CD14-positive monocyte (primary cell): Measurements from ENCODE around the gene GRID1. TPM values are rescaled to one million over a fixed set of nuclear protein-coding genes. Genes with fewer than 3 reads are reported as not detected.

Experiments
- DNase-seq, 3 donors: peaks; one replicate each; pipeline ENCODE4 v3.0.0-alpha.2; 2011 to 2022
- H2AFZ ChIP-seq: 2 replicates; pipeline ENCODE4 v1.6.0; 2012; ENCODE audit warnings: mild to moderate bottlenecking, low read depth, low read length, inconsistent platforms; ENCODE audit not compliant: insufficient read depth, poor library complexity, severe bottlenecking
- H3K27ac ChIP-seq, 2 donors: 1 replicate in 1 of 2; 2 replicates in 1 of 2; pipeline ENCODE4 v1.5.1; 2012 to 2013; ENCODE audit warnings: low read length in 2 of 2, control low read depth in 1 of 2, inconsistent platforms in 1 of 2, low read depth in 1 of 2, mild to moderate bottlenecking in 1 of 2
- H3K27me3 ChIP-seq, 2 donors: one replicate each; pipeline versions ENCODE4 v1.6.0 to v1.6.1; 2011 to 2013; ENCODE audit warnings: low read length in 2 of 2; ENCODE audit not compliant: control insufficient read depth in 2 of 2, insufficient read depth in 2 of 2
- H3K36me3 ChIP-seq, 2 donors: replicated peaks in 1 of 2; 1 replicate in 1 of 2; 2 replicates in 1 of 2; pipeline versions ENCODE4 v1.5.1 to v1.6.1; 2012 to 2013; ENCODE audit warnings: low read length in 2 of 2, control low read depth in 1 of 2, inconsistent platforms in 1 of 2, mild to moderate bottlenecking in 1 of 2; ENCODE audit not compliant: insufficient read depth in 2 of 2, control insufficient read depth in 1 of 2
- H3K4me1 ChIP-seq, 2 donors: 1 replicate in 1 of 2; 2 replicates in 1 of 2; pipeline versions ENCODE4 v1.5.1 to v1.6.1; 2012 to 2013; ENCODE audit warnings: low read length in 2 of 2, control low read depth in 1 of 2, inconsistent platforms in 1 of 2, mild to moderate bottlenecking in 1 of 2, moderate library complexity in 1 of 2; ENCODE audit not compliant: insufficient read depth in 2 of 2, control insufficient read depth in 1 of 2
- H3K4me2 ChIP-seq: replicated peaks from 2 replicates; pipeline ENCODE3; 2012; ENCODE audit warnings: low read length, moderate library complexity, mild to moderate bottlenecking; ENCODE audit not compliant: poor library complexity, severe bottlenecking; ENCODE audit errors: extremely low read depth
- H3K4me3 ChIP-seq, 3 experiments: fragments of 200-600 bp in 1 of 3; sonication (generic) in 1 of 3; replicated peaks in 1 of 3; 1 replicate in 2 of 3; 2 replicates in 1 of 3; pipeline ENCODE4 v1.5.1; 2011 to 2013; ENCODE audit warnings: low read length in 3 of 3, mild to moderate bottlenecking in 3 of 3, control low read depth in 2 of 3, low read depth in 2 of 3, inconsistent platforms in 1 of 3, moderate library complexity in 1 of 3
- H3K79me2 ChIP-seq: 2 replicates; pipeline ENCODE4 v1.6.0; 2012; ENCODE audit warnings: mild to moderate bottlenecking, control low read depth, inconsistent platforms, low read length, moderate library complexity; ENCODE audit not compliant: insufficient read depth
- H3K9ac ChIP-seq: 2 replicates; pipeline ENCODE4 v1.6.0; 2017; ENCODE audit warnings: low read length, mild to moderate bottlenecking; ENCODE audit not compliant: insufficient read depth, poor library complexity, severe bottlenecking
- H3K9me3 ChIP-seq, 2 donors: replicated peaks in 1 of 2; 1 replicate in 1 of 2; 2 replicates in 1 of 2; pipeline versions ENCODE4 v1.5.1 to v1.6.1; 2012 to 2013; ENCODE audit warnings: low read length in 2 of 2, control low read depth in 1 of 2; ENCODE audit not compliant: control insufficient read depth in 1 of 2, insufficient read depth in 1 of 2
- H4K20me1 ChIP-seq: 2 replicates; pipeline ENCODE4 v1.6.0; 2012; ENCODE audit warnings: mild to moderate bottlenecking, low read length, control low read depth, moderate library complexity; ENCODE audit not compliant: insufficient read depth
- H3K27ac Mint-ChIP-seq, 7 donors: one replicate each; pipeline ENCODE4 v1.8.0; 2020; ENCODE audit warnings: mild to moderate bottlenecking in 7 of 7, mixed read lengths in 7 of 7, moderate library complexity in 6 of 7, inconsistent platforms in 2 of 7
- H3K27me3 Mint-ChIP-seq, 3 donors: one replicate each; pipeline ENCODE4 v1.8.0; 2021 to 2022; ENCODE audit warnings: low read depth in 3 of 3, mild to moderate bottlenecking in 3 of 3, mixed read lengths in 3 of 3, moderate library complexity in 3 of 3, inconsistent platforms in 1 of 3
- H3K36me3 Mint-ChIP-seq, 2 donors: one replicate each; pipeline ENCODE4 v1.8.0; 2020; ENCODE audit warnings: mixed read lengths in 2 of 2, inconsistent platforms in 1 of 2, mild to moderate bottlenecking in 1 of 2
- H3K4me1 Mint-ChIP-seq: one replicate; pipeline ENCODE4 v1.8.0; 2020; ENCODE audit warnings: mild to moderate bottlenecking, mixed read lengths
- H3K4me3 Mint-ChIP-seq, 2 donors: one replicate each; pipeline ENCODE4 v1.8.0; 2020; ENCODE audit warnings: mild to moderate bottlenecking in 2 of 2, mixed read lengths in 2 of 2, moderate library complexity in 1 of 2
- H3K9me3 Mint-ChIP-seq, 7 donors: one replicate each; pipeline ENCODE4 v1.8.0; 2020 to 2022; ENCODE audit warnings: mixed read lengths in 7 of 7, mild to moderate bottlenecking in 6 of 7, moderate library complexity in 6 of 7, inconsistent platforms in 2 of 7
- CTCF ChIP-seq: fragments of 200-600 bp; IDR thresholded peaks from one replicate; pipeline ENCODE4 v1.8.0; 2022; ENCODE audit warnings: antibody characterized with exemption, mild to moderate bottlenecking
- WGBS: methylation state at CpG from one replicate; pipeline ENCODE4 v1.1.5; 2013; ENCODE audit warnings: missing lambda C conversion rate; ENCODE audit not compliant: insufficient coverage; 5-methylcytosine and 5-hydroxymethylcytosine counted together
- intact Hi-C, 2 donors: fragments of 100-400 bp; cut with micrococcal nuclease; formaldehyde crosslinking; loops; one replicate each; pipeline versions ENCODE4 v1.15.0 to v1.15.1; 2023
- polyA plus RNA-seq, 3 donors: library from polyadenylated mRNA; depleted of rRNA in 1 of 3; unstranded in 2 of 3; stranded (reverse) in 1 of 3; fragments of 300-500 nt in 2 of 3; fragments of >200 nt in 1 of 3; fragmentation: Illumina TruSeq in 2 of 3; gene quantifications; 1 replicate in 2 of 3; 2 replicates in 1 of 3; pipeline ENCODE4 v1.2.3, GENCODE V29; 2012 to 2021

The GRID1 gene
- polyA plus RNA-seq, 3 donors: not detected

GRCh38 chr10:85873063-85873462, 493.5 kb downstream of the GRID1 start:
- Mint-ChIP-seq H3K27me3 (peaks cover 0 to 3% (median 2%) of the 10 kb centered on the region in 3 donors), H3K4me1 (no peaks in the 10 kb centered on the region), H3K9me3 (peaks cover 4 to 24% (median 6%) of the 10 kb centered on the region in 7 donors), H3K27ac (no peak overlapping the region), H3K36me3 (no peaks in the 10 kb centered on the region), H3K4me3 (no peak overlapping the region)
- intact Hi-C loops: no loop called here
- H3K79me2 ChIP-seq: no peaks in the 10 kb centered on the region
- no peaks in the 10 kb centered on the region for H4K20me1 ChIP-seq
- 80% methylated on average over 2 of the region's 3 CpGs for whole genome bisulfite sequencing
- DNase-seq: no peak
- no peaks in the 10 kb centered on the region for H3K36me3 ChIP-seq
- no peak overlapping the region for H3K4me2 ChIP-seq
- no peaks in the 10 kb centered on the region for H3K27me3 ChIP-seq
- no peak overlapping the region for H3K4me3 ChIP-seq
- H3K4me1 ChIP-seq: no peaks in the 10 kb centered on the region
- TF ChIP-seq CTCF: no peak
- H2AFZ ChIP-seq: no peak overlapping the region
- H3K9me3 ChIP-seq: peaks cover 0 to 2% of the 10 kb centered on the region in 2 donors
- no peak overlapping the region for H3K27ac ChIP-seq
- no peak overlapping the region for H3K9ac ChIP-seq

- no peak for DNase-seq
- H3K4me1 ChIP-seq: no peaks in the 10 kb centered on the region
These were observed 497.7 kb downstream of the GRID1 start for GRCh38 chr10:85868627-85869499.

More at GRCh38 chr10:85868627-85869499, 497.7 kb downstream of the GRID1 start:
- Histone ChIP-seq H3K27ac (no peak overlapping the region), H3K27me3 (no peaks in the 10 kb centered on the region), H4K20me1 (no peaks in the 10 kb centered on the region), H3K9me3 (peaks cover 0 to 2% of the 10 kb centered on the region in 2 donors), H3K4me2 (no peak overlapping the region), H3K9ac (no peak overlapping the region), H3K4me3 (no peak overlapping the region), H3K36me3 (no peaks in the 10 kb centered on the region), H2AFZ (no peak overlapping the region), H3K79me2 (no peaks in the 10 kb centered on the region)
- no peak for TF ChIP-seq CTCF
- peaks cover 0 to 3% (median 1%) of the 10 kb centered on the region in 3 donors for H3K27me3 Mint-ChIP-seq
- intact Hi-C loops: no loop called here
- no peaks in the 10 kb centered on the region for H3K36me3 Mint-ChIP-seq
- H3K27ac Mint-ChIP-seq: no peak overlapping the region
- no peaks in the 10 kb centered on the region for H3K4me1 Mint-ChIP-seq
- peaks cover 0 to 10% (median 5%) of the 10 kb centered on the region in 7 donors for H3K9me3 Mint-ChIP-seq
- no peak overlapping the region for H3K4me3 Mint-ChIP-seq
- WGBS: 94% methylated on average over 9 of the region's 11 CpGs
